Loucy (cell line): Measurements from ENCODE around the gene TMEM119.

Experiments
- CTCF ChIP-seq: fragments of 200-600 bp; sonication (generic); conservative IDR thresholded peaks from 2 replicates; pipeline ENCODE4 v1.5.1; 2014; ENCODE audit warnings: mild to moderate bottlenecking, antibody characterized with exemption, low read length
- EZH2phosphoT487 ChIP-seq: fragments of 200-600 bp; IDR thresholded peaks from 2 replicates; pipeline ENCODE4 v1.6.1; 2018; ENCODE audit warnings: antibody characterized with exemption, mild to moderate bottlenecking, moderate library complexity, borderline replicate concordance

GRCh38 chr12:108616359-108616758, 18.5 kb upstream of the TMEM119 start:
- no peak for TF ChIP-seq CTCF
- TF ChIP-seq EZH2phosphoT487 = no peak
